Activated CD4-positive, alpha-beta T cell treated with anti-CD3 and anti-CD28 coated beads, Interleukin-2, amount 50 U/mL, for 48 hours (primary cell): ENCODE data around the gene EPC1.
"Not testable (repeated sequence)": the region's sequence is repeated elsewhere in the genome, so short reads cannot be mapped to it uniquely, and the experiment has no call there.

Source experiments
- DNase-seq, 2 experiments: peaks; one replicate each; pipeline ENCODE4 v3.0.0-alpha.2; 2020

Gene EPC1, protein sequence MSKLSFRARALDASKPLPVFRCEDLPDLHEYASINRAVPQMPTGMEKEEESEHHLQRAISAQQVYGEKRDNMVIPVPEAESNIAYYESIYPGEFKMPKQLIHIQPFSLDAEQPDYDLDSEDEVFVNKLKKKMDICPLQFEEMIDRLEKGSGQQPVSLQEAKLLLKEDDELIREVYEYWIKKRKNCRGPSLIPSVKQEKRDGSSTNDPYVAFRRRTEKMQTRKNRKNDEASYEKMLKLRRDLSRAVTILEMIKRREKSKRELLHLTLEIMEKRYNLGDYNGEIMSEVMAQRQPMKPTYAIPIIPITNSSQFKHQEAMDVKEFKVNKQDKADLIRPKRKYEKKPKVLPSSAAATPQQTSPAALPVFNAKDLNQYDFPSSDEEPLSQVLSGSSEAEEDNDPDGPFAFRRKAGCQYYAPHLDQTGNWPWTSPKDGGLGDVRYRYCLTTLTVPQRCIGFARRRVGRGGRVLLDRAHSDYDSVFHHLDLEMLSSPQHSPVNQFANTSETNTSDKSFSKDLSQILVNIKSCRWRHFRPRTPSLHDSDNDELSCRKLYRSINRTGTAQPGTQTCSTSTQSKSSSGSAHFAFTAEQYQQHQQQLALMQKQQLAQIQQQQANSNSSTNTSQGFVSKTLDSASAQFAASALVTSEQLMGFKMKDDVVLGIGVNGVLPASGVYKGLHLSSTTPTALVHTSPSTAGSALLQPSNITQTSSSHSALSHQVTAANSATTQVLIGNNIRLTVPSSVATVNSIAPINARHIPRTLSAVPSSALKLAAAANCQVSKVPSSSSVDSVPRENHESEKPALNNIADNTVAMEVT

DNA sequence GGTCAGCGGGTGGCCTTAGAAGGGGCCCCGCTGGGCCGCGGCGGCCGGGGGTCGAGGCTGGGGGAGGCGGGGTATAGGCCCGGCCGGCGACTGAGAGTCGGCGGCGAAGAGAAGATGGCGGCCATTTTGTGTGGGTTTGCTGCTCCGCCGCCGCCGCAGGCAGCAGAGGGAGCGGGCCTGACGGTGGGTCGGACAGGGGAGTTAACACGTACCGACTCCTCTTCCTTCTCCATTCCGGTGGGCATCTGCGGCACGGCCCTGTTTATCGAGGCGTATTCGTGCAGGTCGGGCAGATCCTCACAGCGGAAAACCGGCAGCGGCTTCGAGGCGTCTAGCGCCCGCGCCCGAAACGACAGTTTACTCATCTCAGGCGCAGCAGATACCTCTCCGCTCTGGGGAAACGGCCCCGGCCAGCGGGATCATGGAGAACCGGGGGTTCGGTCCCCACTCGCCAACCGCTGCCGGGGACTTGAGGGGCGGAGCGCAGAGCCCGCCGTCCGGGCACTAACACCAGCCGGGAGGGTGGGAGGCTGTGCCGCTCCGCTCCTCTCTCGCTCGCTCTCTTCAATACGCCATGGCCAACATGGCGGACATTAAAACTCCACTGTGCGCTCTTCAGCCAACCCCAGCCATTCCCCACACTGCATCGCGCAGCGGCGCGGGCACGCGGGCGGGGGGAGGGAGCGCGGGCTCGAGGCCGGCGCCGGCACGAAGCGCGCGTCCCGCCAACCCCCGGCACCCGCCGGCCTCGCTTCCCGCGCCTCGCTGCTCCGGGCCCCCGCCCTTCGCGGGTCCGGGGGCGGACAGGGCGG lies at the start of gene EPC1:
EPC1 (minus strand) TSS at position 608 of the 812 bp plus-strand sequence; CDS start at position 365, 243 bp downstream.
- DNase-seq = peak; percentile 80 to 84

DNA sequence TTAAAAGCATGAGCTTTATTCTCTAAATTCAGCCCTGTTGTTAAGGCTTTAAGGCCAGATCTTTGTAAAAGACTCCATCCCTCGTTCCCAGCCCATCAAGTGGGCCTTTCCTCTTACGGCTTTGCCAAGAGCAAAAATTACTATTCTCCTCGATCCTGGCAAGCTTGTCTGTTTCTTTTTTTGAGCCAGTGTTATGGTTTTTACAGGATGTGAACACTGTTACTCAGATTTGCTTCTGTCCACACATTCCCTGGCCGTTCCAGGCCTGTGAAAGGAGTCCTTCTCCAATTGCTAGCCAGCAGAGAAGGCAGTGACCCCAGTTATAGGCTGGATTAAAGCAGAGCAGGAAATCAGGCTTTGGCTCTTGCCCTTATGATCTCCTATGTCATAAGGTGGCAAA lies 47.0 kb upstream of the EPC1 start:
- DNase-seq = no peak

DNA sequence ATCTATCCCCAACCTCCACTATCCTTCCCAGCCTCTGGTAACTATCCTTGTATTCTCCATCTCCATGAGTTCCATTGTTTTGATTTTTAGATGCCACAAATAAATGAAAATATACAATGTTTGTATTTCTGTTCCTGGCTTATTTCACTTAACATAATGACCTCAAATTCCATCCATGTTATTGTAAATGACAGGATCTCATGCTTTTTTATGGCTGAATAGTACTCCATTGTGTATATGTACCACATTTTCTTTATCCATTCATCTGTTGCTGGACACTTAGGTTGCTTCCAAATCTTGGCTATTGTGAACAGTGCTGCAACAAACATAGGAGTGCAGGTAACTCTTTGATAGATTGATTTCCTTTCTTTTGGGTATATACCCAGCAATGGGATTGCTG lies 45.3 kb upstream of the EPC1 start:
- not testable (repeated sequence) for DNase-seq

GRCh38 chr10:32390193-32390592 lies 43.2 kb upstream of the EPC1 start:
- no peak for DNase-seq

- no peak for DNase-seq
Measured at GRCh38 chr10:32388258-32389027, 41.5 kb upstream of the EPC1 start.

DNA sequence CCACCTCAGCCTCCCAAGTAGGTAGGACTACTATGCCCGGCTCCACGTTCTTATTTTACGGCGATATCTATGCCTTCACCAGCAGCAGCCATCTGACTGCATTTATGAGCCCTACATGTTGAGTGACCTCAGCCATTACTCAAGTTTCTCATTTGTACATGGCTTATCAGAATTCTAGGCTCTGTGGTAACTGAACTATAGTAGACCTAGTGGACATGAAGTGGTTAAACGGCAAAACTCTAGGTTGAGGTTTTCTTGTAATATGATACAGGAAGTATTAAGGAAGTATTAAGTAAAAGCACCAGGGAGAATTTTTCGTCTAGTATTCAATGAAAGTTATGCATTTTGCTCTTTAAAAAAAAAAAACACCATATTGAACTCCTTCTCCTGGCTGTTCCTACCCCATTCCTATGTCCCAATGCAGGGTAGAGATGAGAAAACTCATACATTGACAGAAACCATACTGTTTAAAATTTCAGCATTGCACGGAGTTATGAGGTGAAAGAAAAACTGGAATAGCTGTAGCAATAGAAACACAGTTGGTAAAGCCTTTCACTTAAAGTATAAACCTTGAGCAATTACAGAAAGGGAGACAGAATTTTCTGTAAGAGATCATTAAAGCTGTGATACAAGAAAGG lies 39.8 kb upstream of the EPC1 start:
- no peak for DNase-seq

- DNase-seq = no peak
Measured at GRCh38 chr10:32384171-32384570, 37.2 kb upstream of the EPC1 start.

DNA sequence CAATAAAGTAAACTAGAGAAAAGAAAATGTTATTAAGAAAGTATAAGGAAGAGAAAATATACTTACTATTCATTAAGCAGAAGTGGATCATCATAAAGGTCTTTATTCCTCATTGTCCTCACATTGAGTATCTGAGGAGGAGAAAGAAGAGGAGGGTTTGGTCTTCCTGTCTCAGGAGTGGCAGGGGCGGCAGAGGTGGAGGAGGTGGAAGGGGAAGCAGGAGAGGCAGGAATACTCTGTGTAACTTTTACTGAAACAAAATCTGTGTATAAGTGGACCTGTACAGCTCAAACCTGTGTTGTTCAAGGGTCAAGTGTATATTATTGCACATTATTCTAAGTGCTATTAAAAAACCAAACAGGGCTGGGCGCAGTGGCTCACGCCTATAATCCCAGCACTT lies 34.2 kb upstream of the EPC1 start:
- DNase-seq = no peak

- no peak for DNase-seq
Measured at GRCh38 chr10:32379950-32380551, 33.1 kb upstream of the EPC1 start.

GRCh38 chr10:32379318-32379949 lies 32.5 kb upstream of the EPC1 start:
- no peak for DNase-seq

DNA sequence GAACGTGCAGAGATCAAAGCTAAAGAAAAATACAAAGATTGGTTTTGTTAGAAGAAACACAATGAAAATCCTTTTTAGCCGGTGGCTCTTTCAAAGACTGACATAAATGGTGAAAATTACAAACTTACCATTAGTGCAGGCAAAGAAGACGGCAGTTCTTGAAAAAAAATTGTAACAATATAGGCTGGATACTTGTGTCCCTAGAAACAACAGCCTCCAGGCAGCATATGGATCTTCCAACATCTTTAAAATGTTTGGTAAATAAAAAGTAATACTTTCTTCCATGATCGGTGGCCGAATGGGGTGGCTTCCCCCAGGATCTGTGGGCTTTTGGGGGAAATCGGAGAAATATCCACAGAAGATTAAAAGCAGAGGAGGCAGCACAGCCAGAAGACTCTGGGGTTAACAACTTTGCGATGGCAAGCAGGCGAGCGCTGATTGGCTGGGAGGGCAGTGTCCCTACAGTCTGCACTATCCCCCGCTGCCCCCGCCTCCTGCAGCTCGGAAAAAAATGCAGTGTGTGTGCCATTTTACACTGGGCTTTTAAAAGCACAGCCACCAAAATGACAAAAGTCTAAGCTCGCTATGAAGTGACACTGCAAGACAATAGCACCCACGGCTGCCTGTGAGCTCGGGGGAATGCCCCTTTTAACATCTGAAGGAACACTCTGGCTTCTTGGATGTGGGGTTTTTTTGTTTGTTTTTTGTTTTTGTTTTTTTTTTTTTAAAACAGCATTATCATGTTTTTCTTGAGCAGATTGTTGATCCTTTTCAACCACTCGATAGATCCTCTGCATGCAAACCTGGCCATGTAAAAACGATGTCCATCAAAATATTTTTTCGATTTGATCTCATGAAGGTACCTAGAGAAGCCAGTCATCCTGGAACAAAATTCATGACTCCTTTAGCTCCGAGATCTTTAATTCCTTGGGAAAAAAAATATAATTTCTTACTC lies 31.7 kb upstream of the EPC1 start:
- DNase-seq = peak; percentile 88 to 92

GRCh38 chr10:32377458-32378259 lies 30.7 kb upstream of the EPC1 start:
- DNase-seq = no peak

GRCh38 chr10:32376771-32377170 lies 29.8 kb upstream of the EPC1 start:
- no peak for DNase-seq

- no peak for DNase-seq
Measured at GRCh38 chr10:32376097-32376496, 29.1 kb upstream of the EPC1 start.

GRCh38 chr10:32375631-32376030 lies 28.7 kb upstream of the EPC1 start:
- no peak for DNase-seq

GRCh38 chr10:32374605-32375004 lies 27.6 kb upstream of the EPC1 start:
- no peak for DNase-seq

DNA sequence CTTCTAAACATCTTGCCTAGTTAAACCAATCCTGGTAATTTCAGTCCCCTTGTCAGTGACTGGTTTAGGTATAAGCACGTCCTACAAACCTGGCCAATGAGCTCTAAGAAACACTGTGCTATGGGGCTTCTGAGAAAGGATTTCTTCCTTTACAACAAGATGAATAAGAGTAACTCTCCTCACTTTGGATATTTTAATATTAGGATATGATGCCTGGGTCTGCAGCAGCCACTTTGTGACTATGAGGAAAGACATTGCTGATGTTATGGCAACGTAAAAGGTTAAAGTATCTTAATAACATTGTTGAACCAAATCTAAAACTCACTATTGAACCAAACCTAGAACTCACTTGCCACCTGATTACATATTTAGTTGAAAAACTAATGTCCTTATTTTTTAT lies 26.5 kb upstream of the EPC1 start:
- no peak for DNase-seq

- DNase-seq = no peak
Measured at GRCh38 chr10:32373031-32373430, 26.1 kb upstream of the EPC1 start.
